ENCODE measurements around the gene TAGLN3.
"Not testable (repeated sequence)": the region's sequence is repeated elsewhere in the genome, so short reads cannot be mapped to it uniquely, and the experiment has no call there.

Gene TAGLN3

DNA sequence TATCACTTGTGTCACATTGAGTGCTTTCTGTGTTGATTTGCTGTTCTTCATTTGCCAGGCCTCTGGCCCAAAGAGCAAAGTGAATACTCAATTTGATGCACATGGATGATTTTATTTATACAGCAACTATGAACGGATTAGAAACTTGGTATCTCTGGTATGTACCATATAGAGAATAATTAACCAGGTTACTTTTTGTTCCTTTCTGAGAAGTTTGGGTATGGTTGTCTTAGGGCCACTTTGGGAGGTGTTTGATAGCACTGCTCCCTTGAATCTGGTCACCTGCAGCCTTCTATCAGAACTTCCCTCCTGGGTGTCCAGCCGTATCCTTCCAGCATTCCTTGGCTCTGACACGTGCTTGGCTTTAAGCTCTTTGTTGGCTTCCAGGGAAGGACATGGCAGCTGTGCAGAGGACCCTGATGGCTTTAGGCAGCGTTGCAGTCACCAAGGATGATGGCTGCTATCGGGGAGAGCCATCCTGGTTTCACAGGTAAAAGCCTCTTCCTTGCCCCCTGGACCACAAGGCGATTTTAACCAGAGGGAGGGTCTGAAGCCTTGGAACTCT lies 12.7 kb downstream of the TAGLN3 start:
- no peak for DNase-seq

DNA sequence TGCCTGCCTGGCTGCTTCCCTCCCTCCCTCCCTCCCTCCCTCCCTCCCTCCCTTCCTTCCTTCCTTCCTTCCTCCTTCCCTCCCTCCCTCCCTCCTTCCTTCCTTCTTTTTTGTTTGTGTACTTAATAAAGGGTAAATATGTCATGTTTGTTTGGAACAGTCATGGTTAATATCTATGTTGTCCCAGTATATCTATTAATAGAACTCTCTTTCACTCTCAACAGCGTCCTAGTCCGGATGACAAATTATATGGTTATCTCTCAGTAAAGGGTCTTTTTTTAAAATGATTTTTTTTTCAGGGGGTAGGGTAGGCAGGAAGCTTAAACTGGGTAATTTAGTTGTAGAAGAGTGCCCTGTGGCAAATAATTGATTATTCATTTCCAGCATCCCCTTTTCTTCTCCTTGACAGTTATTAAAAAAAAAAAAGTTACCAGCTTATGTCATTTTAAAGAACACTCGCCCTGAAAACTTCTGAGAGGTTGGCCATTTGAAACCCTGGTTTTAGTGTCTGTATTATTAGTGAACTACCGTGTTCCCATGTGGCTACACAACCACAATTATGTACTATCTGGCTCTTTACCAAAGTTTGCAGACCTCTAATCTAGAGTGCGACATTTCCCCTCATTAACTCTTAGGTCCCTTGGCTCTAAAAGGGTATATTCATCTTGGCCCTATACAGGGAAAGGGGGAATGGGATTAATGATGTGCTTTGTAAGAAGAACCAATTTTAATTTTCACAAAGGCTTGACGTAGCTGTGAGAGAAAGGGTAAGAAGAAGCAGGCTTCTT lies 13.7 kb downstream of the TAGLN3 start:
- DNase-seq = no peak

DNA sequence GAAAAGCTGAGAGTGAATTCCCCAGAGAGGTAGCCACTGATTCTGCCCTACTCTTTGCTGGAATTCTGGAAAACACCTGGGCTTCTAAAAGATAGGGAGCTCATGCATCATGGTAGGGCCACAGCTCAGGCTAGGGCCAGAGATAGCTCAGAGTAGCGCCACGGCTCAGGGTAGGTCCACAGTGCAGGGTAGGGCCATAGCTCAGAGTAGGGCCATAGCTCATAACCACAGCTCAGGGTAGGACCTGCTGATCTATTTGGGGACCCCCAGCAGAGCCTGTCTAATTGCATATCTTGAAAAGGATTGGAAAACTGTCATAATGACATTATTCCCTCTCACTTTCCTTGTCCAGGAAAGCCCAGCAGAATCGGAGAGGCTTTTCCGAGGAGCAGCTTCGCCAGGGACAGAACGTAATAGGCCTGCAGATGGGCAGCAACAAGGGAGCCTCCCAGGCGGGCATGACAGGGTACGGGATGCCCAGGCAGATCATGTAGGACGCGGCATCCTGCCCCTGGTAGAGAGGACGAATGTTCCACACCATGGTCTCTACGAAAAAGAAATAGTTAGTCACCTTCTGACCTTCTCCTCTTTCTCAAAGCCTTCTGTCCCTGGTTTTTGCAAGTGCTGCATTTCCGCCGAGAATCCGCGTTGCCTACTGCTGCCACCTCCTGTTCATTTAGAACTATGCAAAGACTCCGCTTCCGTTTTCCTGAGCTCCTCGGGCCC lies 14.5 kb downstream of the TAGLN3 start:
- peak; percentile 36 for DNase-seq

DNA sequence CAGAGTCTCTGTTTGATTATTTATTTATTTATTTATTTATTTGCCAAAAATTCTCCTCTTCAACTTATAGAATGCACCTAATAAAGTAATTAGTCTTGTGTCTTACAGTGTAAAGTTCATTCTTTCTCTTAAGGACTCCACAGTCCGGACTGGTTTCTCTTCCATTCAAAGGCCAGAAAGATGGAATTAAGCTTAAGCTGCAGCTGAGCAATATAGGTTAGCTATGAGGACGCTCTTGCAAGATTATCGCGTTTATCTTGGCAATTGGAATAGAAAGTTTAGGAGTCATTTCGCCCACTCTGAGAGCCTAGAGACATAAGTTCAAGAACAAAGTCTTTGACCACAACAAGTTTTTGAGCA lies 15.0 kb downstream of the TAGLN3 start:
- DNase-seq = no peak

DNA sequence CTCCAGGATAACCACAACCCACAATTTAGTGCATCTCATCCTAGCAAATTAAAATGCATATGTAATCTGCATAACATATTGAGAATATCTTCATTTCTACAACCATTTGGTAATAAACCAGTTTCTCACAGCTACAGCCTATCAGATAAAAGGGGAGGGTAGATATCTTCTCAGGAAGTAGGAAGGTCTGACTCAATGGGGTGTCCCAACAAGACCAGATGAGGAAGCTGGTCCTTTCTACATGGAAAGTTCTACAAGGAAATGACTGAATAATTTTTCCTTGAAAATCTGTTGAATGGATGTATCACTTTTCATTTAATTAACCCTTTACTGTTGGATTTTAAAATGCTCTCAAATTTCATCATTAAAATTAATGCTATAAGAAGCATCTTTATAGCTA lies 18.4 kb downstream of the TAGLN3 start:
- DNase-seq = no peak

DNA sequence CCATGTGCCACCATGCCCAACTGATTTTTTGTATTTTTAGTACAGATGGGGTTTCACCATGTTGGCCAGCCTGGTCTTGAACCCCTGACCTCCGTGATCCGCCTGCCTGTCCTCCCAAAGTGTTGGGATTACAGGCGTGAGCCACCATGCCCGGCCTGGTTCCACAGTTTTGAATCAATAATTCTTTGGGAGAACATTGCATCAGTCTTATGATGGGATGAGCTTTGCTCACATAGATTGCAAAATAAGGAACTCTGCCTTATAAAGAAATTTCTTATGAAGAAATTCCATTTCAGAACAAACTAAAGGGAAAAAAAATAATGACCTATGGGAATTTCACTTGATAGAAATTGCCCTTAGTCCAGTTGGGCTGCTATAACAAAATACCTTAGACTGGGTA lies 20.0 kb downstream of the TAGLN3 start:
- DNase-seq = no peak

DNA sequence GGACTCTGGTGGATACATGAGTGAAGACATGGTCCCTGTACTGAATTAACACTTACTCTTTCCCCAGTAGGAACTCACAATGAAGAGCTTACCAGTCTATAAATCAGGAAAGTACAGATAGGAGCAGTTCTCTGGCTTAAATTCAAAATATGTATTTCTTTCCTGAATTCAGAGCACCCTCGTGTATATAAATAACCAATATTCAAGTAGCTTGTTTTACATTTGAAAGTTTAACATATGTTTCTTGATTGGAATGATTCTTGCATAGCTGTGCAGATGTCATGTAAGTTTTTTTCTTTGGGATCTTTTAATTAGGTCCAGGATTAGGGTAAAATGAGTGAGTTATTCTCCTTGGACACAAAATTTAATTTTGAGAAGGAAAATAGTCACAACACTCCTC lies 21.0 kb downstream of the TAGLN3 start:
- DNase-seq = no peak

DNA sequence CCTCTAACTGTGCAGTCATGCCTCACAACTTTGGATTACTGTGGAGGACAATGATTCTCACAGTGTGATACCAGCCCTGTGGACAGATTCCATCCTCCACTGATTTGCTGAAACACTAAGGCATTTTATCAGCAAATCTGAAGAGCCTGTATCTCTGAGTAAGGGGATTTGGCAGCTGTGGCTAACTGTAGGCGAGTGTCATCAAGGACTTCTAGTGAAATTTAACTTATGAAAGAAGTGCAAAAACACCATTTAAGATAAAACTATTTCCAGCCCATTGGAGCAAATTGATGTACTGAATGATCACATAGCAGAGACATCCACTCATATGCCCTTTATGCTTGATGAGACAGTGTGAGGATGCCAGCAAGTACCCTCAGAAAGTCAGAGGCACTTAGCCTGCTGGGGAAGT lies 22.0 kb downstream of the TAGLN3 start:
- no peak for DNase-seq

DNA sequence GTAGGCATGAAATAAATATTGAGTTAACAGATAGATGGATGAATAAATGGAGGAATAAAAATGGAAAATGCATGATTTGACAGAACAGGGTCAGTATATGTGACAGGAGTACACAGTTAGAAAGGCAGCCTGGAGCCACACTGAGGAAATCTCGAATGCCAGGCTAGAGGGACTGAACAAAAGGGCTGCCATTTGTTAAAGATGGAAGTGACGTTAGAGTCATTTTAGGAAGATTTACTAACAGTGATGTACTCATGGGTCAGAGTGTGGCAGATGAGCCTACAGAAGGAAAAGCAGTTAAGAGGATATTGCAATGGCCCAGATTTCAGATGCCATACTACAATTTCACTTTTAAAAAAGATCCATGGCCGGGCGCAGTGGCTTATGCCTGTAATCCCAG lies 28.4 kb downstream of the TAGLN3 start:
- DNase-seq = no peak

DNA sequence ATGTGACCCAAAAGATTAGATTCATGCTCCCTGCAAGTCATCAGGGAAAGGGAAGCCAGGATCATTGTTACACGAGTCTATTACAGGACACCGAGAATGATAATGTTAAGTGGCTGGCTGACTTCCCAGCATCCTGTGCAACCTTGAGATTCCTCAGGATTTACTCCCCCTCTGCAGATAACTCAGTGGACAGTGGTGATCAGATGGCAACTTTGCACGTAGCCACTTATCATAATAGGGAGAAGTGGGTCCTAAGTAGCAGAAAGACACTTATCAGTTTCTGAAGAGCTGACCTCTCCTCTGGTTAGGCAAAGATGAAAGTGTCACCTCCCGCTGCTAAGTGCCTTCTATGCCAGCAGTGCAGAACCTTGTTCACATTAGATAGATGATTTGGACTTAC lies 29.1 kb downstream of the TAGLN3 start:
- no peak for DNase-seq

DNA sequence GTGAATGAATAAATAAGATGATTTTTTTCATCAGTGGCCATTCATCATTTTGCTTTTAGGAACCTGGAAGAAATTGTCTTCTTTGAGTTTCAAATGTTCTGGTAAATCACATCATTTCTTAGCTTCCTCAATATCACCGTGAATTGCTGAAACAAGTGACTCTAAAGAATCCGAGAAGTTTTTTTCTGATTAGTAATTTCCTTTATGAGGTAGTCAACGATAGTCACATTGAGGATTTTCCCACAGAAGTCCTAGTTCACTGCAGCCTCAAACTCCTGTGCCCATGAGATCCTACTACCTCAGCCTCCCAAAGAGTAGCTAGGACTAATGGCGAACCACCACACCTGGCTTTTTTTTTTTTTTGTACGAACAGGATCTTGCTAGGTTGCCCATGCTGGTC lies 32.2 kb downstream of the TAGLN3 start:
- no peak for DNase-seq

DNA sequence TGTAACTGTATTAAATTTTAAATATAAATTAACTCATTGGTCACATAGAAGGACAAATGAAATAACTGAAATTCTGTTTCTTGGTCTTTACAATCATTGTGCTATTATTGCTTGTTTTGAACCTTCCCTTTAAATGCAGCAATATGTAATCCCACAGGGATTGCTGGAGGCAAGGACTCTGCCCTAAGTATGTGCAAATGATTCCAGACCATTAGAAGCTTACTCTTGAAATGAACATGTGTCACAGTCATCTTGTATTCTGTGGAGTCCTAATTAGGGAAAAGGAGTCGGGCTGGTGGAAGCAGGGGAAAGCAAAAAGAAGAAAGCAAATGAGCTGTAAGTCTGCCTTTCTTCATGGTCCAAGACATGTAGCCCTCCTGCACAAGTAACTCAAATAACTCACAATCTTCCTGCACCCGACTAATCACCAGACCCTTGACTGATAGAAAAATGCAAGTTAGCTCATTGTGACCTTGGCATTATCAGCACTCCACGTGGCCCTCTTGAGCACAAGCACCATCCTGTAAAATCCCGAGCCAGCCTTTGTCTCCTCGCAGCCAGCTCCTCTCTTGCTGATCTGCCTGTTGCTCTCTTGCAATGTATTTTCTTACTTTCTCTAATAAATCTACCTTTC lies 33.5 kb downstream of the TAGLN3 start:
- no peak for DNase-seq

DNA sequence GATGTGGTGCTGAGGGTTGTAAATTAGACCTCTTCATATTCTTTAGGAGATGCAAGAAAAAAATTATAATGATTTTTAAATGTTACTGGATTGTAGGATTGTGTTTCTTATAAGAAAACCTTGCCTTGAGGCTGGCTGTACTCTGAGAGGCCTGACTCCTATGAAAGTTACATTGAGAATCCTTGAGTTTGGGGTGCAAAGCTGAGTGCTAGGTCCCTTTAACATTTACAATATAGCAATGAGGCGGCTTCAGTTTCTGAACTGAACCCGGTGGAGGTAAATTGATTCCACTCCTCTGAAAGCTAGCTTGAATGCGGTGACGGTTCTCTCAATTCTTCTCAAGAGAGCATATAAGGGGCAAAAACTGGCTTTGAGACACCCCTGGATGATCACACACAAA lies 35.7 kb downstream of the TAGLN3 start, which contains the start of gene TMPRSS7:
Gene TMPRSS7, plus strand, starts transcription at position 301 of the 400 bp plus-strand sequence. CDS start 110 bp downstream, outside the sequence.
- no peak for DNase-seq

DNA sequence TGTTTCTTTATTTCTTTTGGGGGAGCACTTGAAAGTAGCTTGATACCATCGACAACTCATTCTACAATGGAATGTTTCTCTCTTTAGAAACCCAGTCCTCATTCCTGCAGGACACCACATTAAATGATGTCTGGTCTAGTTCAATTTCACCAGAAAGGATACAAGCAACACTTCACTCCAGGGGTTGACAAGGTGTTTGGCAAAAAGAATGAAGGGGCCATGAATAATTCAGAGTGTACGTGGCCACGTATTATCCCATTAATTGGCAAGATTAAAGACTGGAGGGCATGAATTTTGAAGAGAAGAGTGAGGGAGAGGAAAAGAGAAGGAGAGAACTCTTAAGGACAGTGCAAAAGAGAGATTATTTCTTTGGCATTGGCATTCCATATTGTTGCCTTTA lies 36.5 kb downstream of the TAGLN3 start:
- DNase-seq = no peak

DNA sequence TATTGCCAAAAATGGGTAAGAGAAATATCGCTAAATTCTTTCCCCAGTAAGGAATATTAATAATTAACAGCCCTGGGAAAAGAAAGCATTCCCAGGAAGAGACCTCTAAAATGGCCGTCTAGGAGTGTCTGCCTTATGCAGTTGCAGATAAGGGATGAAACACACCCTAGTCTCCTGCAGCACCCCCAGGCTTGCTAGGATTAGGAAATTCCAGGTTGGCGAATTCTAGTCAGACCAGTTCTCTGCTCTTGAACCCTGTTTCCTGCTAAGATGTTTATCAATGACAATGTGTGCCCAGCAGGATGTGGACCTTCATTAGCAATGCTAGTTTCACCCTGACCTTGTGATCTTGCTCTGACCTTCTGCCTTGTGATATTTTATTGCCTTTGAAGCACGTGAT lies 38.5 kb downstream of the TAGLN3 start:
- not testable (repeated sequence) for DNase-seq

DNA sequence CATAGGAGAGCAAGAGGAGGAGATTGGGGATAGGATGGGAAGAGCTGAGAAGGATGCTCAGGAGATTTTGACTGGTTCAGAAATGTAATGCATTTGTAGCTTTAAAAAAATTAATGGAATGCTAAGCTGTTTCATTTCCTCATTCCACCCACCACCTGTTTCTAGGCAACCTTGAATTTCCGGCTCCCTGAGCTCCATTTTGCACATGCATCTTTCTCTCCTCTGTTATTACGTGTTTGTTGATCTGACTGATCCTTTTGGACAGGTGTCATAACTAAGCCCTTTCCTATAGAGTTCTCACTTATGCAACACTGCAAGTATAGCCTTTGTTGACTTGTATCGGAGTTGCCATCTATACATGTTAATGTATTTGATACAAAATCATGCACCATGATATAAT lies 40.1 kb downstream of the TAGLN3 start:
- DNase-seq = no peak

DNA sequence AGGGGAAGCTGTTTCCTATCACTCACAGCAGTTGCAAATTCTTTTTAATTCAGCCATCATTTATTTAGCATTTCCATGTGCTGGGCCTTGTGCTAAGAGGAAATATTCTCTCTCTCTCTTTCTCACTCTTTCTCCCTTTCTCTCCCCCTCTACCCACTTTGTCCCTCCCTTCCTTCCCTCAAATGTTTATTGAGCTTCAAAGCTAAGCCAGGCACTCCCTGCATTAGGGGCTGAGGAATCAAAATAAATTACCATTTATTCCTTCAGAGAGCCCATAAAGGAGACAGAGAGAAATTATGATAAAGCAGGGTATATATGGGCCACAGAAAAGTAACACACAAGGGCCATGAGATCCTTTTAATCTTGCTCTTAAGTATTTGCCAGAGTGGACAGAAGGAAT lies 42.6 kb downstream of the TAGLN3 start:
- no peak for DNase-seq

DNA sequence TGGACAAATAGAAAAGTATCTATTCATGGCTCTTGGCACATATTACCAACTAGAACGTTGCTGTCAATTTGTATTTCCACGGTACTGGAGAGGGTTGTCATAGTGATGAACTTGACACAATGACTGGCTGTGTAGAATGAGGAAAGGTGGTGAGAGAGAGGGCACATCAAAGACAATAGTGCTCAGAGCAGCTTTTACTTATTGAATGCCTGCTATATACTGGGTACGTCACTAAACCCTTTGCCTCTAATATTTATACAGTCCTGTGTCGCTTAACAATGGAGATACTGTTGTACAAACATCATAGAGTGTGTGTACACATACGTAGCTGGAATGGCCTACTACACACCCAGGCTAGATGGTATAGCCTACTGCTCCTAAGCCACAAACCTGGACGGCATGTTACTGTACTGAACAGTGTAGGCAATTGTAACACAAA lies 44.1 kb downstream of the TAGLN3 start:
- no peak for DNase-seq

DNA sequence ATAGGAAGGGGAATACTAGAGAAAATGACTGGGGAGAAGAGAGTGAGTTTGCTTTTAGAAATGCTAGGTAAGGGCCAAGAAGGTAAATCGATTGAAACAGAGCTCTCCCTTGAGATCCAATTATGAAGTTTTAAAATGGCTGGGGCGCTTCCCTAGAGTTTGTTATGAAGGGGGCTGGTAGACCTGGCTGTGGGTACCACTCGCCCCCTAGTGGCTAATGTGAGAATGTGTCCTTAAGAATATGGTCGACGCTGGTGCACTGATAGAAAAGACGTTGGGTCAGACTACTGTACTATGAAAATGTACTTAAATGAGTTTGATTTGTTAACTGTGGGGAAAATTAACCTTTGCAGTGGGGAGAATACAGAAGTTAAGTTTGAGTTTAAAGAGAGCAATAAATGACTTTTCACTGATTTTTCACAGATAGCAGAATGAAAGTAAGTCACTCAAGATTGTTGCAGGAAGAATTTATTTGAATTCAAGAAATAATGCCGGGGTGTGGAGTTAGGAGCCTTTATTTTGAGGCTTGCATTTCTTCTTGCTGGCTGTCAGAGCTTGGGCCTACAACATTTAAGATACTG lies 45.0 kb downstream of the TAGLN3 start:
- DNase-seq = peak; percentile 53

DNA sequence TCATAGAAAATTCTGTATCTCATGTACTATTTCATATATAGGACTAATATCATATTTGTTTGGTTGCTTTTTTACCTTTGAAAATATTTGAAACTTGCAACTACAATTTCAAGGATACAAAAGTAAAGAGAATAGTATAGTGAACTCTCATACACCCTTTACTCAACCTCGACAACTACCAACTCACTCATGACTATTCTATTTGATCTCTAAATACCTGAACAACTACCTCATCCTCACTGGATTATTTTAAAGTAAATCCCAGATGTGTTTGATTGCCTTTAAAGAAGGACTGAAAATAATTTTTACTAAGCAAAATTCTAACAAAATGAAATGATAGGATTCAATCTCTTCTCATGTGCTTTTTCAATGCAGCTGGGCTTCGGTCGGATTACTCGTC lies 47.9 kb downstream of the TAGLN3 start:
- DNase-seq = no peak

DNA sequence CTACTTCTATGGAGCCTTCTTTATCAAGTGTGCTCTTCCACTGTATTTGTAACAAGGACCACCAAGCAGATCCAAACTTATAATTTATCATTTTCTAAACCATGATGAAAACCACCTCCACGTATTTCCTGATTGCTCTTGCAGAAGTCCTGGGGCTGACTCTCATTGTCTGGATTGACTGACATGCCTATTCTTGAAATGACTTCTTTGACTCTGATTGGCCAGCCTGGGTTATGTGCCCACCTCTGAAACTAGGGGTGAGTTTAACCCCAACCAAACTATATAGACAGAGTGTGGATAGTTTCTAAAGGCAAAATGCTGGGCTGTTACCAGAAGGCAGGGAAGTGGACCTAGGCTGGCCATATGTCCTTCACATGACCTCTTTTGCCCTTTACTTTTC lies 48.5 kb downstream of the TAGLN3 start:
- DNase-seq = no peak

DNA sequence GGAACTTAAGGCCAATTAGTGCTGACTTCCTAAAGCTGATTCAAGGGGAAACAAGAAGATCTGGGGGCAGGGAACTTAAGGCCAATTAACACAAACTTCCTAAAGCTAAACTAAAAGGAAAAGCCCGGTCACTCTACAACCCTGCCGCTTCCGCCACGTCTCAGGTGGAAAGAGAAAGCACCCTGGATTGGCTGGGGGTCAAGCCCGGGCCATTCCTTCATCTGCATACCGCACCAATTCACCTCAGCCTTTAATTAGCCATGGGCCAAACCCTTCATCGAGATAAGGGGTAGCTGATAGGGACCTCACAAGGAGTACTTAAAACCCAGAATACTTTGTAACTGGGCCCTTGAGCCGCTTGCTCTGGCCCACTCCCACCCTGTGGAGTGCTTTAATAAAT lies 50.2 kb downstream of the TAGLN3 start:
- DNase-seq = no peak

DNA sequence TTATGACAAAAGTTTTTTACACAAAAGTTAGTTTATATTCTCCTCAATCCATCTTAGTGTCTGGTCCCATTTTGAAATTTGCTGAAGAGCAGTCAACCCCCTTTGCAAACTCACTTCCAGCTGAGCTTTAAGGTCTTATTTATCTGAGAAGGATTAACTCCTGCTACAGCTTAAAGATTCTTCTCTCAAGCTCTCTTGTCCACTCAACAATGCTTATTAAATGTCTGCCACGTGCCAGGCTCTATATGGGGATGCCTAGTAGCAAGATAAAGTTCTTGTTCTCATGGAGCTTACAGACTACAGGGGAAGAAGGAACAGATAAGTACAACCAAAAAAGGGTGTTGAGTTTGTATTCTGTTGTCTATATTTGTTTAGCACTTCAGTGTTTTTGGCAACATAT lies 54.5 kb downstream of the TAGLN3 start:
- no peak for DNase-seq

All from NCI-H446 treated with DMSO at 0.1 percent for 48 hours (cell line).